HCT116 (cell line): ENCODE data around the gene BMAL1. TPM values are rescaled to one million over a fixed set of nuclear protein-coding genes. Genes with fewer than 3 reads are reported as not detected.
"Not testable (repeated sequence)": the region's sequence is repeated elsewhere in the genome, so short reads cannot be mapped to it uniquely, and the experiment has no call there.

Experiments used
- ATAC-seq: fragments of 200-7000 bp; cut with Tn5 transposase; 2 replicates; pipeline ENCODE4 v1.9.1; 2020; ENCODE audit warnings: mild to moderate bottlenecking, moderate library complexity
- BruUV-seq: library from RNA; stranded (reverse); fragments of 400-500 nt; replicated peaks from 2 replicates; lab custom pipeline; 2021; lab: Mats Ljungman, UMichigan
- CTCF ChIA-PET: fragments of 300-600 bp; sonication (Branson Sonifier 250); formaldehyde crosslinking; loops from one replicate; lab custom pipeline; 2021; ENCODE audit warnings: antibody characterized with exemption; lab: Charles Lee
- POLR2A ChIA-PET: fragments of 300-600, 350-600 bp; sonication (Branson Sonifier 250); formaldehyde crosslinking; loops from one replicate; lab custom pipeline; 2021; ENCODE audit warnings: antibody characterized with exemption; lab: Charles Lee
- RAD21 ChIA-PET, 2 experiments: fragments of 300-600 bp; sonication (Branson Sonifier 250); formaldehyde crosslinking; loops; one replicate each; lab custom pipeline; 2023; ENCODE audit warnings: low total read pairs in 2 of 2; ENCODE audit not compliant: uncharacterized antibody in 2 of 2, unreplicated experiment in 2 of 2, low non-redundant PET in 1 of 2; lab: Charles Lee
- DNase-seq: peaks from one replicate; pipeline ENCODE4 v3.0.0-alpha.2; 2010; ENCODE audit warnings: low read depth, low spot score
- H2AFZ ChIP-seq: fragments of 200-600 bp; shearing (Covaris generic), sonication (generic); 2 replicates; pipeline ENCODE4 v1.6.1; 2017; ENCODE audit warnings: low read depth, mixed run types, mixed read lengths, antibody characterized with exemption, low read length; ENCODE audit not compliant: poor library complexity, severe bottlenecking
- H3K27ac ChIP-seq: 2 replicates; pipeline ENCODE4 v1.5.1; 2012; ENCODE audit warnings: low read depth, low read length
- H3K27me3 ChIP-seq: fragments of 200-600 bp; sonication (generic); 2 replicates; pipeline ENCODE4 v1.6.1; 2016; ENCODE audit warnings: mixed run types, low read length, mixed read lengths; ENCODE audit not compliant: insufficient read depth
- H3K36me3 ChIP-seq, 2 experiments: fragments of 200-500 bp in 1 of 2; fragments of 200-600 bp in 1 of 2; sonication (Bioruptor generic) in 1 of 2; sonication (generic) in 1 of 2; 2 replicates each; pipeline versions ENCODE4 v1.5.1 to v1.6.1; 2014 to 2016; ENCODE audit warnings: low read length in 2 of 2, inconsistent platforms in 1 of 2, mixed read lengths in 1 of 2, mixed run types in 1 of 2; ENCODE audit not compliant: insufficient read depth in 2 of 2, control insufficient read depth in 1 of 2
- H3K4me1 ChIP-seq, 2 experiments: fragments of 200-600 bp in 1 of 2; sonication (generic) in 1 of 2; 2 replicates each; pipeline versions ENCODE4 v1.5.1 to v1.6.1; 2012 to 2017; ENCODE audit warnings: low read length in 2 of 2, inconsistent platforms in 1 of 2, mild to moderate bottlenecking in 1 of 2, mixed read lengths in 1 of 2, mixed run types in 1 of 2, moderate library complexity in 1 of 2; ENCODE audit not compliant: insufficient read depth in 2 of 2, control insufficient read depth in 1 of 2
- H3K4me2 ChIP-seq: fragments of 200-600 bp; sonication (generic); 2 replicates; pipeline ENCODE4 v1.6.1; 2017; ENCODE audit warnings: mixed run types, low read length, mixed read lengths
- H3K4me3 ChIP-seq, 2 experiments: fragments of 200-600 bp in 1 of 2; sonication (generic) in 1 of 2; replicated peaks in 1 of 2; 2 replicates each; pipeline ENCODE4 v1.5.1; 2011 to 2016; ENCODE audit warnings: low read length in 2 of 2, control low read depth in 1 of 2, low read depth in 1 of 2, mild to moderate bottlenecking in 1 of 2, mixed read lengths in 1 of 2, mixed run types in 1 of 2
- H3K79me2 ChIP-seq: fragments of 200-600 bp; sonication (generic); 2 replicates; pipeline ENCODE4 v1.6.1; 2017; ENCODE audit warnings: mild to moderate bottlenecking, mixed run types, low read length, moderate library complexity, mixed read lengths; ENCODE audit not compliant: insufficient read depth
- H3K9ac ChIP-seq: fragments of 200-600 bp; sonication (generic); 2 replicates; pipeline ENCODE4 v1.6.1; 2016; ENCODE audit warnings: low read length, mixed read lengths
- H3K9me2 ChIP-seq: fragments of 200-600 bp; sonication (generic), shearing (Covaris generic); 2 replicates; pipeline ENCODE4 v1.6.1; 2017; ENCODE audit warnings: mixed run types, mild to moderate bottlenecking, moderate library complexity; ENCODE audit not compliant: insufficient read depth
- H3K9me3 ChIP-seq, 2 experiments: fragments of 200-500 bp in 1 of 2; fragments of 200-600 bp in 1 of 2; sonication (Bioruptor generic) in 1 of 2; sonication (generic) in 1 of 2; 2 replicates each; pipeline ENCODE4 v1.6.1; 2014 to 2017; ENCODE audit warnings: low read length in 2 of 2, mixed read lengths in 2 of 2, inconsistent platforms in 1 of 2, low read depth in 1 of 2, mild to moderate bottlenecking in 1 of 2, mixed run types in 1 of 2, moderate library complexity in 1 of 2; ENCODE audit not compliant: control insufficient read depth in 1 of 2, insufficient read depth in 1 of 2
- H4K20me1 ChIP-seq: fragments of 200-600 bp; sonication (generic), shearing (Covaris generic); 2 replicates; pipeline ENCODE4 v1.6.1; 2017; ENCODE audit warnings: mixed run types, mild to moderate bottlenecking, moderate library complexity; ENCODE audit not compliant: insufficient read depth
- EZH2 ChIP-seq: fragments of 200-600 bp; sonication (generic); IDR thresholded peaks from 2 replicates; pipeline ENCODE4 v1.6.1; 2017; ENCODE audit warnings: antibody characterized with exemption, mixed run types
- EZH2phosphoT487 ChIP-seq: fragments of 200-600 bp; IDR thresholded peaks from 2 replicates; pipeline ENCODE4 v1.6.1; 2018; ENCODE audit warnings: antibody characterized with exemption, borderline replicate concordance
- FOSL1 ChIP-seq: IDR thresholded peaks from 2 replicates; pipeline ENCODE4 v1.6.1; 2012; ENCODE audit warnings: low read depth
- JUND ChIP-seq: IDR thresholded peaks from 2 replicates; pipeline ENCODE4 v1.6.1; 2012
- POLR2AphosphoS5 ChIP-seq: IDR thresholded peaks from 2 replicates; pipeline ENCODE4 v1.6.1; 2011; ENCODE audit warnings: mild to moderate bottlenecking, low read depth, low read length, moderate library complexity
- RAD21 ChIP-seq: IDR thresholded peaks from 2 replicates; pipeline ENCODE4 v1.6.1; 2012; ENCODE audit warnings: low read depth, mild to moderate bottlenecking
- SIN3A ChIP-seq: IDR thresholded peaks from 2 replicates; pipeline ENCODE4 v1.6.1; 2012; ENCODE audit warnings: low read depth
- SP1 ChIP-seq: IDR thresholded peaks from 2 replicates; pipeline ENCODE4 v1.6.1; 2012; ENCODE audit warnings: low read depth
- SRF ChIP-seq: IDR thresholded peaks from 2 replicates; pipeline ENCODE4 v1.6.1; 2012; ENCODE audit warnings: low read depth
- YY1 ChIP-seq: IDR thresholded peaks from 2 replicates; pipeline ENCODE4 v1.6.1; 2011; ENCODE audit warnings: low read length, low read depth, moderate library complexity, mild to moderate bottlenecking; ENCODE audit not compliant: insufficient replicate concordance; ENCODE audit errors: extremely low read depth
- intact Hi-C: fragments of 100-400 bp; cut with micrococcal nuclease; formaldehyde crosslinking; loops from 2 replicates; pipeline ENCODE4 v1.10.0; 2022
- total RNA-seq: library from RNA; stranded (reverse); gene quantifications from one replicate; pipeline ENCODE4 v1.2.1, GENCODE V29; 2021; ENCODE audit not compliant: unreplicated experiment
- TF ChIP-seq, protein P1 (sequence below): IDR thresholded peaks from 2 replicates; pipeline ENCODE4 v1.6.1; 2012
- TF ChIP-seq, protein P2 (sequence below): IDR thresholded peaks from 2 replicates; pipeline ENCODE4 v1.6.1; 2012; ENCODE audit warnings: low read depth
- TF ChIP-seq, protein P3 (sequence below), 3 experiments: fragments of 200-600 bp in 1 of 3; sonication (generic) in 1 of 3; IDR thresholded peaks in 2 of 3; conservative IDR thresholded peaks in 1 of 3; 2 replicates each; pipeline ENCODE4 v1.5.1; 2012 to 2017; ENCODE audit warnings: low read depth in 2 of 3, low read length in 2 of 3, antibody characterized with exemption in 1 of 3, borderline replicate concordance in 1 of 3, control low read depth in 1 of 3, mild to moderate bottlenecking in 1 of 3, mixed read lengths in 1 of 3, mixed run types in 1 of 3, moderate library complexity in 1 of 3; ENCODE audit not compliant: insufficient read depth in 1 of 3

BMAL1 gene
- total RNA-seq, 1 experiment from 2014 or later: 17.6 TPM

DNA sequence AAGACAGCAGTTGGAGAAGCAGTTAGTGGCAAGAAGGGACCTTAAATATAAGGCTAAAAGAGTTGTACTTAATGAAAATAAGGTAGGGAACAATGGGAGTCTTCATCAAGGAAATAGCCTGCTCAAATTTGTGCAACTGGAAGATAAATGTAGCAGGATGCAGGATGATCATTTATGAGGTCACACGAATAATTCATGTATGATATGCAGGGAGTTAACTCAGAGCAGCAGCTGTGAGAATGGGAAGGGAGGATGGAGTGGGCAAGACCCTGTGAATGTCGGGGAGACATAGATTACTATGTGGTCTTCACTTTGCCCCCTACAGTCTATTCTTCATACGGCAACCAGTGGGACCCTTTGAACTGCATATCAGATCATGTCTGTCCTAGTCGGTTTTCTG lies 25.2 kb upstream of the BMAL1 start (continued):
- no peak for TF ChIP-seq EZH2phosphoT487
- TF ChIP-seq RAD21: no peak
- TF ChIP-seq EZH2: no peak
- no peak for TF ChIP-seq YY1
- no peak for TF ChIP-seq SRF
- TF ChIP-seq, all 23 proteins: peak for 0

DNA sequence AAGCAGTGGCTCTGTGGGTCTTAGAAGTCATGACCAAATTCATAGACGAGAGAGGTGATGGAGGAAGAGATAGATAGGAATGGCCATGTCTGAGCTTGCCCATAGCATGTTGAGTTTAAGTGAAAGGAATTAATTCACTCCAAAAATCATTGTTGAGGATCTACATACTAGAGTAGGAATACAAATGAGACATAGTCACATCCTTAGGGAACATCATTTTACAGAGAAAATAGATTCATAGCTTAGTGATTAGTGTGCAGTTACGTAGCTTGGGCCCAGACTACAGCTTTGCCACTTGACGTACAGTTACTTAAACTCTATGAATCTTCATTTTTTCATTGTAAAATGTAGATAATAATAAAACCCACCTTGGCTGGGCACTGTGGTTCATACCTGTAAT lies 21.4 kb upstream of the BMAL1 start:
- TF ChIP-seq SIN3A (no peak), JUND (no peak), POLR2AphosphoS5 (no peak), FOSL1 (no peak), RAD21 (no peak), SP1 (no peak), EZH2 (no peak)
- TF ChIP-seq, protein P1, sequence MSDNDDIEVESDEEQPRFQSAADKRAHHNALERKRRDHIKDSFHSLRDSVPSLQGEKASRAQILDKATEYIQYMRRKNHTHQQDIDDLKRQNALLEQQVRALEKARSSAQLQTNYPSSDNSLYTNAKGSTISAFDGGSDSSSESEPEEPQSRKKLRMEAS: no peak
- TF ChIP-seq, protein P2, sequence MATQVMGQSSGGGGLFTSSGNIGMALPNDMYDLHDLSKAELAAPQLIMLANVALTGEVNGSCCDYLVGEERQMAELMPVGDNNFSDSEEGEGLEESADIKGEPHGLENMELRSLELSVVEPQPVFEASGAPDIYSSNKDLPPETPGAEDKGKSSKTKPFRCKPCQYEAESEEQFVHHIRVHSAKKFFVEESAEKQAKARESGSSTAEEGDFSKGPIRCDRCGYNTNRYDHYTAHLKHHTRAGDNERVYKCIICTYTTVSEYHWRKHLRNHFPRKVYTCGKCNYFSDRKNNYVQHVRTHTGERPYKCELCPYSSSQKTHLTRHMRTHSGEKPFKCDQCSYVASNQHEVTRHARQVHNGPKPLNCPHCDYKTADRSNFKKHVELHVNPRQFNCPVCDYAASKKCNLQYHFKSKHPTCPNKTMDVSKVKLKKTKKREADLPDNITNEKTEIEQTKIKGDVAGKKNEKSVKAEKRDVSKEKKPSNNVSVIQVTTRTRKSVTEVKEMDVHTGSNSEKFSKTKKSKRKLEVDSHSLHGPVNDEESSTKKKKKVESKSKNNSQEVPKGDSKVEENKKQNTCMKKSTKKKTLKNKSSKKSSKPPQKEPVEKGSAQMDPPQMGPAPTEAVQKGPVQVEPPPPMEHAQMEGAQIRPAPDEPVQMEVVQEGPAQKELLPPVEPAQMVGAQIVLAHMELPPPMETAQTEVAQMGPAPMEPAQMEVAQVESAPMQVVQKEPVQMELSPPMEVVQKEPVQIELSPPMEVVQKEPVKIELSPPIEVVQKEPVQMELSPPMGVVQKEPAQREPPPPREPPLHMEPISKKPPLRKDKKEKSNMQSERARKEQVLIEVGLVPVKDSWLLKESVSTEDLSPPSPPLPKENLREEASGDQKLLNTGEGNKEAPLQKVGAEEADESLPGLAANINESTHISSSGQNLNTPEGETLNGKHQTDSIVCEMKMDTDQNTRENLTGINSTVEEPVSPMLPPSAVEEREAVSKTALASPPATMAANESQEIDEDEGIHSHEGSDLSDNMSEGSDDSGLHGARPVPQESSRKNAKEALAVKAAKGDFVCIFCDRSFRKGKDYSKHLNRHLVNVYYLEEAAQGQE: no peak
- TF ChIP-seq, protein P3, sequence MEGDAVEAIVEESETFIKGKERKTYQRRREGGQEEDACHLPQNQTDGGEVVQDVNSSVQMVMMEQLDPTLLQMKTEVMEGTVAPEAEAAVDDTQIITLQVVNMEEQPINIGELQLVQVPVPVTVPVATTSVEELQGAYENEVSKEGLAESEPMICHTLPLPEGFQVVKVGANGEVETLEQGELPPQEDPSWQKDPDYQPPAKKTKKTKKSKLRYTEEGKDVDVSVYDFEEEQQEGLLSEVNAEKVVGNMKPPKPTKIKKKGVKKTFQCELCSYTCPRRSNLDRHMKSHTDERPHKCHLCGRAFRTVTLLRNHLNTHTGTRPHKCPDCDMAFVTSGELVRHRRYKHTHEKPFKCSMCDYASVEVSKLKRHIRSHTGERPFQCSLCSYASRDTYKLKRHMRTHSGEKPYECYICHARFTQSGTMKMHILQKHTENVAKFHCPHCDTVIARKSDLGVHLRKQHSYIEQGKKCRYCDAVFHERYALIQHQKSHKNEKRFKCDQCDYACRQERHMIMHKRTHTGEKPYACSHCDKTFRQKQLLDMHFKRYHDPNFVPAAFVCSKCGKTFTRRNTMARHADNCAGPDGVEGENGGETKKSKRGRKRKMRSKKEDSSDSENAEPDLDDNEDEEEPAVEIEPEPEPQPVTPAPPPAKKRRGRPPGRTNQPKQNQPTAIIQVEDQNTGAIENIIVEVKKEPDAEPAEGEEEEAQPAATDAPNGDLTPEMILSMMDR (IDR thresholded peaks at IDR 0.05 in 2 of 3, conservative IDR thresholded peaks at IDR 0.05 in 1 of 3; ENCODE audit: borderline replicate concordance in 1 of 3, insufficient read depth in 1 of 3, low read depth in 2 of 3, low read length in 2 of 3): no peak
- H3K27ac ChIP-seq: no peak overlapping the region
- CTCF ChIA-PET: interaction anchor here (1.2 to 1.7 kb wide), 3 partner anchors 18 to 79 kb away, joined by 4 to 7 read pairs (median 5); no protein-coding TSS in a partner anchor
- no peak for ATAC-seq
- POLR2A ChIA-PET: no interaction called here
- DNase-seq: no peak
- no peaks in the 10 kb centered on the region for H3K36me3 ChIP-seq
- H3K9me2 ChIP-seq: no peaks in the 10 kb centered on the region
- H2AFZ ChIP-seq: no peak overlapping the region
- no peak overlapping the region for H3K4me3 ChIP-seq
- H3K9ac ChIP-seq: no peak overlapping the region
- intact Hi-C loops: no loop called here
- no peak overlapping the region for H3K4me2 ChIP-seq
- no peaks in the 10 kb centered on the region for H3K9me3 ChIP-seq
- no peaks in the 10 kb centered on the region for H3K27me3 ChIP-seq
- H3K79me2 ChIP-seq: no peaks in the 10 kb centered on the region
- H3K4me1 ChIP-seq: peaks cover 10 to 19% of the 10 kb centered on the region in 2 experiments
- no TSS peak for BruUV-seq
- RAD21 ChIA-PET: no interaction called here
- no peaks in the 10 kb centered on the region for H4K20me1 ChIP-seq

DNA sequence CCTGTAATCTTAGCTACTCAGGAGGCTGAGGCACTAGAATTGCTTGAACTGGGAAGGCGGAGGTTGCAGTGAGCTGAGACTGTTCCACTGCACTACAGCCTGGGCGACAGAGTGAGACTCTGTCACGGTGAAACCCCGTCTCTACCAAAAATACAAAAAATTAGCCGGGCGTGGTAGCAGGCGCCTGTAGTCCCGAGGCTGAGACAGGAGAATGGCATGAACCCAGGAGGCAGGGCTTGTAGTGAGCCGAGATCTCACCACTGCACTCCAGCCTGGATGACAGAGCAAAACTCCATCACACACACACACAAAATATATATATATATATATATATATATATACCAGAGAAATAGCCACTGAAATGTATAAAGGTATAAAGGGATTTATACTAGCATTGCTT lies 19.5 kb upstream of the BMAL1 start:
- H3K4me3 ChIP-seq, RAD21 ChIA-PET, H3K9ac ChIP-seq, H2AFZ ChIP-seq, ATAC-seq, H4K20me1 ChIP-seq, H3K4me2 ChIP-seq, H3K9me2 ChIP-seq, H3K27ac ChIP-seq, H3K36me3 ChIP-seq, CTCF ChIA-PET, H3K9me3 ChIP-seq, H3K27me3 ChIP-seq, BruUV-seq, DNase-seq, H3K79me2 ChIP-seq, intact Hi-C loops: not testable (repeated sequence)
- H3K4me1 ChIP-seq: peaks cover 21 to 37% of the 10 kb centered on the region in 2 experiments
- POLR2A ChIA-PET: interaction anchor here (0.8 kb wide), 1 partner anchor 42 kb away, joined by 3 read pairs; no protein-coding TSS in a partner anchor
